Neuron (in vitro differentiated cells): Measurements from ENCODE around the gene IGSF22.

Source experiments
- H2AFZ ChIP-seq: one replicate; pipeline ENCODE4 v1.6.1; 2013; ENCODE audit warnings: low read depth, mild to moderate bottlenecking, inconsistent platforms, low read length, moderate library complexity
- H3K27me3 ChIP-seq: one replicate; pipeline ENCODE4 v1.6.1; 2013; ENCODE audit warnings: low read length; ENCODE audit not compliant: insufficient read depth
- H3K36me3 ChIP-seq: one replicate; pipeline ENCODE4 v1.6.1; 2013; ENCODE audit warnings: low read length; ENCODE audit not compliant: insufficient read depth
- H3K4me1 ChIP-seq: one replicate; pipeline ENCODE4 v1.6.1; 2013; ENCODE audit warnings: low read length; ENCODE audit not compliant: insufficient read depth
- H3K4me3 ChIP-seq: 2 replicates; pipeline ENCODE4 v1.5.1; 2013; ENCODE audit warnings: mild to moderate bottlenecking, low read length, moderate library complexity
- H3K9me3 ChIP-seq: one replicate; pipeline ENCODE4 v1.6.1; 2013; ENCODE audit warnings: low read length

IGSF22 gene

DNA sequence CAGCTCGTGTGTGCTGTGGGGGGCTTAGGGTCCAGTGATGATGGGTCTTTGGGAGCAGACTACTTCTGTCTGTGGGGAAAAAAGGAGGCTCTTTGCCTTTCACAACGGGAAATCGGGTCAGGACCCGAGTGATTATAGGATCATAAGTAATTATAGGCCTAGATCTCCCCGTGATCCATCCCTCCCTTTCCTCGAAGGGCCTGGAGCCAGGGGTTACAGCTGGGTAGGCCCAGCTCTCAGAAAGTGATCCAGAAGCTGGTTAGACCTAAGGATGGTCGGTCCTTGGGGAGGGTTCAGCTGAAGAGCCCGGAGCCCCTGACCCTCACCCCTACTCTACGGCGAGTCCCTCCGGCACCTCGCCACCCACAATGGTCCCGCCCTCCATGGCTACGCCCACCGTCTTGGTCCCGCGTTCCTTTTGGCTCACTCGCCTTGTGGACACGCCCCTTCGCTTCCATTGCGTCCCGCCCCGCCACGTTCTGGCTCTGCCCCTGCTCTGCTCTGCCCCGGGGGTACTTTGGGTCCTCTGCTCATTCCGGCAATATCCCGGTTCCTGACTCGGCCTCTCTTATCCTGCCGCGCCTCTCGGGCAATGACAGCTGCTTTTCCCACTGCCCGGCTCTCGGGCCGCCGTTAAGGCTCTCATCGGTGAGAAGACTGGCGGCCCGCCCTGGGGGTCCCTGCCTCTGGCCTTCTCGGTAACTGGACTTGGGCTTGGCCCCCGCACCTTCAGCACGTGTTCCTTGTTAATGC, 5.0 kb downstream of the IGSF22 start:
- Histone ChIP-seq H3K9me3 (peaks cover 2% of the 10 kb centered on the region), H2AFZ (peak overlapping the region; percentile 87), H3K36me3 (no peaks in the 10 kb centered on the region), H3K4me3 (peak overlapping the region; percentile 52), H3K27me3 (peaks cover 18% of the 10 kb centered on the region), H3K4me1 (peaks cover 13% of the 10 kb centered on the region)

DNA sequence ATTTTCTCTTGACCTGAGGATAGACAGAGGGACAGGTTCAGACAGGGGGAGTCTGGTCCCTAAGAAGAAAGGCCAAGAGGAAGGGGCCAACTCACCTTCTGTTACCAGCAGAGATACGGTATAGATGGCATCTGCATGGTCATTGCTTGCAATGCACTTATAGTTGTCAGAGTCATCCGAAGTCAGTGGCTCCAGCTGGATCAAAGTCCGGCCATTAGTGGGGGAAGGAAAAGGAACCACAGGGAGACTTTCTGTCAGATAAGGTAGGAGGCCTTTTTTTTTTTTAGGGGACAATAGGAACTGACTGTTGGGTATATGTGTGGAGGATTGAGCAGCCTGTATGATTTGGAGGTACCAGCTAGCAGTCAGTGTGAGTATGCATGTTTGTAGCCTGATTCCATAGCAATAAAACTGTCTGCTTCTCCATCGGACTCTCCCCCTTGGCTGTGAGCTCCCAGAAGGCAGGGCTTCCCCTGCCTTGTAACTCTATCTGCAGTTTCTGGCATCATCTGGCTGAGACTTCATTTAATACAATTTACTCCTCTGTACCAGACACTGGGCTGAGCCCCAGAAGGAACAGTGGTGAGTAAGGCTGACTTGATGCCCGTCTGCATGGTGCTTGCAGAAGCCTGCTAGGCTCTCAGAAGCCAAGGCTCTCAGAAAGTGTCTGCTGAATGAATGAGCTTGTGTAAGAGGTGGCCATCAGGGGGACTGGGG, 5.7 kb downstream of the IGSF22 start:
- peak overlapping the region; percentile 52 for H3K4me3 ChIP-seq
- peaks cover 21% of the 10 kb centered on the region for H3K27me3 ChIP-seq
- peaks cover 13% of the 10 kb centered on the region for H3K4me1 ChIP-seq
- H3K9me3 ChIP-seq, result peaks cover 2% of the 10 kb centered on the region
- no peaks in the 10 kb centered on the region for H3K36me3 ChIP-seq
- H2AFZ ChIP-seq, result no peak overlapping the region

DNA sequence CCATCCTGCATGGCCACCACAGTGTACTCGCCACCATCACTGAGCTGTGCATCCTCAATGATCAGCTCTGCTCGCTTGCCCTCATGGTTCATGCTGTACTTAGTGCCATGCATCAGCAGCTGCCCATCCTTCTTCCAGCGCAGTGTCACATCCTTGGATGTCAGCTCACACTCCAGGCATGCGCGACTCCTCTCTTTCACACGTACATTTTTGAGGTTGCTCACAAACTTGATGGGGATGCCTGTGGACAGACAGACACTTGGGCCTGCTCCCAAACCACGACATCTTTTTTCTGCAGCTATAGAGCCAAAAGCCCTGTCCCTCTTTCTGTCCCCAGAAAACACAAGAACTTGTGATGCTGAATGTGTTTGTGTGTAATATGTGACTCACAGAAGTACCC, 10.5 kb downstream of the IGSF22 start:
- H2AFZ ChIP-seq, result no peak overlapping the region
- H3K9me3 ChIP-seq, result peaks cover 2% of the 10 kb centered on the region
- H3K4me1 ChIP-seq, result no peaks in the 10 kb centered on the region
- H3K36me3 ChIP-seq, result no peaks in the 10 kb centered on the region
- no peak overlapping the region for H3K4me3 ChIP-seq
- peaks cover 42% of the 10 kb centered on the region for H3K27me3 ChIP-seq

DNA sequence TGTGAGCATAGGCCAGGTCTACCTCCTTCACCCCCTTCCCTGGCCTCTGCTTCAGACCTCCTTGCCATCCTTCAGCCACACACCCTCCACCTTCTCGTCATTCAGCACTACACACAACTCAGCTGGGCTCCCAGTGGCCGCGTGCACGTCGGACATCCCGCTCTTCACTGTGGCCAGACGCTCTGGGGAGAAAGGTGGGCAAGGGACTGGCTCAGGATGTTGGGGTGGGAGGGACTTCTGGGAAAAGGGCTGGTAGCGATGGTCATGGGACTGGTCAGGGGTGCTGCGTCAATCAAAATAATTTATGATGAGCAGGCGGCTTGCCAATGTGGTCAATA, 11.6 kb downstream of the IGSF22 start:
- peaks cover 46% of the 10 kb centered on the region for H3K27me3 ChIP-seq

DNA sequence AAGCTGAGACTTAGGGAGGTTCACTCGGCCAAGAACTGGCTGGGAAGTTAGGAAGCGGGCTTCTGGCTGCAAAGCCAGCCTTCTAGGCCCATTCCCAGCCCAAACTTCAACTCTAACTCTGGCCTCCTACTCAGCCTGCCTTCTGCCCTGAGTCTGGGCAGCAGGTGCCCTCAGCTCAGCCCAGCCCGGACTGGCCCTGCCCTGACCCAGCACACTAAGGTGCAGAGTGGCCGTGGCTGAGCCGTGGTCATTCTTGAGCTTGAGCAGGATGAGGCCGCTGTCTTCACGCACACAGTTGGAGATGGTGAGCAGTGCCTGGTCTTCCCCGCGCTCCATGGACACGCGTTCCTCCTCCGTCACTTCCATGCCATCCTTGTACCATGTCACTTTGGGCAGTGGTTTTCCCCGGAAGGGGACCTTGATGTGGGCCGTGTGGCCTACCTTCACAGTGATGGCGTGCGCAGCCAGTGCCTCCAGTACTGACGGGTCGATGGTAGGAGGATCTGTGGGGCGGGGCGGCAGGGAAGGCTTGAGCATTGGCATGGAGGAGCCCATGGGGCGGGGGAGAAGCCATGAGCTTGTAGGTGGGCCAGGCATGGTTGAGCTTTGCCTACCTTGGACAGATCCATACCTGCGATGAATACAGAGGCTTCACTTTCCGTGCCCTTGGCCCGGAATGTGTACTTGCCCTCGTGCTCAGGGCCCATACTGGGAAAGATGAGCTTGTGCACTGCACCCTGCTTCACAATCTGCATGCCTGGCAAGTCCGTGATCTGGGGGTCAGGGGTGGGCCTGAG, 12.1 kb downstream of the IGSF22 start:
- Histone ChIP-seq H3K4me3 (no peak overlapping the region), H3K4me1 (no peaks in the 10 kb centered on the region), H3K27me3 (peaks cover 49% of the 10 kb centered on the region), H2AFZ (no peak overlapping the region), H3K9me3 (peaks cover 2% of the 10 kb centered on the region), H3K36me3 (no peaks in the 10 kb centered on the region)

More for the DNA sequence above, 11.6 kb downstream of the IGSF22 start:
- no peak overlapping the region for H2AFZ ChIP-seq
- H3K4me1 ChIP-seq, result no peaks in the 10 kb centered on the region
- no peak overlapping the region for H3K4me3 ChIP-seq
- H3K36me3 ChIP-seq, result no peaks in the 10 kb centered on the region
- H3K9me3 ChIP-seq, result peaks cover 2% of the 10 kb centered on the region

DNA sequence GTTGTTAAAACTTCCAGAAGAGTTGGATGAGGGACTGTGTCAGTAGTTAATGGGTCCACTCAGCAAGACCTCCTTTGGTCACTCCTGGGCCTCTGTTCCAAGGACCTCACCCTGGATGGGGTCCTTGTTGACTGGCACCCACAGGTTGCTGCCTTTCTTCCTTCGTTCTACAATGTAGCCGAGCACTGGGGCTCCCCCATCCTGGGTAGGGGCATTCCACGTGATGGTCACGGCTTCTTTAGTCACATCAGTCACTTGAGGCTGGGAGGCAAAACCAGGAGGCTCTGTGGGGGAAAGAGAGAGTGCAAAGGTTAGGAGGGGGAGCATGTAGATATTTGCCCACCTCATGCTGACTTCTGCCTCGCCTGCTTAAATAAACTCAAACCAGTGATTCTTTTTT, 15.4 kb downstream of the IGSF22 start:
- Histone ChIP-seq H3K9me3 (no peaks in the 10 kb centered on the region), H2AFZ (no peak overlapping the region), H3K4me1 (no peaks in the 10 kb centered on the region), H3K36me3 (no peaks in the 10 kb centered on the region), H3K4me3 (no peak overlapping the region), H3K27me3 (peaks cover 48% of the 10 kb centered on the region)

DNA sequence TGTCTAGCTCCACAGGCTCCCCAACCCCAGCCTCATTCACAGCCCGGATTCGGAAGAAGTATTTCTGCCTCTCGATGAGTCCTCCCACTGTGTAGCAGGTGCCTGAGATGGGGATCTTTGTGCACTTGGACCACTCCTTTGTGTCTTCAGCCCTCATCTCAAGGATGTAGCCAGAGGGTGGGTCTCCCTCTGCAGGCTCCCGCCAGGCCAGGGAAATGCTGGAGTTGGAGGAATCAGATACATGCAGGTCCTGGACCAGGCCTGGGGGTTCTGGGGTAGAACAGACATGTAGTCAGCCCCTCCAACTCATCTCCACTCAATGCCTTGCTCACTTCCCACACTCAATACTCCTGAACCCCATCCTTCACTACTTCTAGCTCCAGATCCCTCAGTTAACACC, 16.6 kb downstream of the IGSF22 start:
- Histone ChIP-seq H3K9me3 (no peaks in the 10 kb centered on the region), H3K36me3 (no peaks in the 10 kb centered on the region), H2AFZ (no peak overlapping the region), H3K4me1 (peaks cover 7% of the 10 kb centered on the region), H3K27me3 (peaks cover 48% of the 10 kb centered on the region), H3K4me3 (no peak overlapping the region)

DNA sequence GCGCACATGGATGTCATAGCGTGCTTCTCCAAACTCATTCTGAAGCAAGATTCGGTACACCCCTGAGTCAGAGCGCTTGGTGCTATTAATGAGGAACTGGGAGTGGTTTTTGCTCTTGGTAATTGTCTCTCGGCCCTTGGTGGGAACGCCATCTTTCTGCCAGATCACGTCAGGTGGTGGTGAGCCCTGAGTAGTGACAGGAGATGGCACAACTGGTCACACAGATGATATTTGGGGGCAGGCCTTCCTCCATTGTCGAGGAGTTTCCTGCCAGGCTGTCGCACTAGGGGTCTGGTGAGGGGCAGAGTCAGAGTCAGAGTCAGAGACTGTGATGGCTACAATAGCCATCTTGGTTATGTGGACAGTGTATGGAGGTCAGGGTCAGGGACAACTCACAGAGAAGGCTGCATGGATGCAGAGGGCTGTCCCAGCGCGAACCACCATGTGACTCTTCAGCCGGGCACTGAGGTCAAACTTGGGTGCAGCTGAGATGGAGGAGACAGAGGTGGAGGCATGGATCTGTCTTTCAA, 18.1 kb downstream of the IGSF22 start:
- no peaks in the 10 kb centered on the region for H3K9me3 ChIP-seq
- peaks cover 44% of the 10 kb centered on the region for H3K27me3 ChIP-seq

DNA sequence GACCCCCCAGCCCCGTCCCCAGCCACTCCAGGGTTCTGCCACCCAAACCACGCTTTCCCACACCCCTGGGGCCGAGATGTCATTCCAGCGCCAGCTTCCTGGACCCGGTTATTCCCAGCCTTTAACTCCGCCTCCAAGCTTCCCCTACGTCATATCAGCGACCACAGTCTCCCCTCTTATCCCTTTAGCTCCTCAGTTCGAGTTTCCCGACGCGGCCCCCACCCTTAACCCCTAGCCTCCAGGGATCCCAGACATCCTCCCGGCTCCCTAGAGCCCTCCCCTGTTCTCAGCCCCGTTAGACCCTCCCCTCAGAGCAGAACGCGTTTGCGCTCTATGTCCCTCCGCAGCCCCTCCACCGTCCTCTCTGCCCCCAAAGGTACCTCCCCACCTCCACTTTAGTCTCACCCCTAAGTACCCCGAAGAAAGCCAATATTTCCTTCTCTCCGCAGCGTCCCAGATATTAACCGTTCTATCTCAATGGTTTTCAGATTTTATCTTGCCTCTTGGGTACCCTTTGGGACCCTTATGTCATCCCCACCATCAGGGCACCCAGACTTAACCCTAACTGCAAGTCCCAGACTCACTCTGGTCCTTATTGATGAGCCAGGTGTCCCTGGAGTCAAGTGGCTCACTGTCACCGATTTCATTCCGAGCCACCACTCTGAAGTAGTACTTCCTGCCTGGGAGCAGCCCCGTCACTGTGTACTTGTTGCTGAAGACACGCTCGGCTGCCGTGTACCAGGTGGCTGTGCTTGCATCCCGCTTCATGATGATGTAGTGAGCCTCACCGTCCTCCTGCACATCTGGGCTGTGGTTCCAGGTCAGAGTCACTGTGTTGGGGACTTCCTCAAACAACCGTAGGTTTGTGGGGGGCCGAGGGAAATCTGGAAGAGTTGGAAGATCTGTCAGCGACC, 19.4 kb downstream of the IGSF22 start:
- no peaks in the 10 kb centered on the region for H3K9me3 ChIP-seq
- H3K4me3 ChIP-seq, result no peak overlapping the region
- peaks cover 35% of the 10 kb centered on the region for H3K27me3 ChIP-seq
- H2AFZ ChIP-seq, result no peak overlapping the region
- H3K4me1 ChIP-seq, result peaks cover 7% of the 10 kb centered on the region
- H3K36me3 ChIP-seq, result peaks cover 4% of the 10 kb centered on the region

More for the DNA sequence above, 18.1 kb downstream of the IGSF22 start:
- no peak overlapping the region for H2AFZ ChIP-seq
- no peak overlapping the region for H3K4me3 ChIP-seq
- no peaks in the 10 kb centered on the region for H3K36me3 ChIP-seq
- peaks cover 7% of the 10 kb centered on the region for H3K4me1 ChIP-seq

DNA sequence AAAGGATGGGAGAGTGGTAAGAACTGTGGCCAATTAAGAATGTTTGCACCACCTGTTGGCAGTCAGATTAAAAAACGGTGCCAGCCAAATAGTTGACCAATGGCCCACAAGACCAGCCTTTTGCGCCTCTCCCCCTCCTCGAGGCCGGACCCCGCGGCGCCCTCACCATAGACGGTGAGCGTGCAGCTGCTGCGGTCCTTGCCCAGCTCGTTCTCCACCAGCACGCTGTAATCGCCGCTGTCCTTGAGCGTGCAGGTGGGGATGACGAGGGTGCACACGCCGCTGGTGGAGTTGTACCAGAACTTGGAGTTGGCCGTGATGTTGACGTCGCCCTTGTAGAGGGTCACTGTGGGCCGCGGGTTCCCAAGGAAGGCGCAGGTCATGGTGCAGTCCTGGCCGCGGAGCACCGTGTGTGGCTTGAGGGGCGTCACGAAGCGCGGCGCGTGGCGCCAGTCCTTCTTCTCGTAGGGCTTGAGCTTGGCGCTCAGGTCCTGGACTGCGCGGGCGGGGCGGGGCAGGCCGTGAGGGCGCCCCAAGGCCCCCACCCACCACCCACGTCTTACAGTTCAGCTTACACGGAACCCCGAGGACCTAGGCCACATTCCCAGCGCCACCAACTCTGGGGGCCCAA, 20.2 kb downstream of the IGSF22 start:
- H2AFZ ChIP-seq, result no peak overlapping the region
- peaks cover 31% of the 10 kb centered on the region for H3K27me3 ChIP-seq
- H3K4me1 ChIP-seq, result peaks cover 7% of the 10 kb centered on the region
- no peak overlapping the region for H3K4me3 ChIP-seq
- H3K36me3 ChIP-seq, result peaks cover 6% of the 10 kb centered on the region
- no peaks in the 10 kb centered on the region for H3K9me3 ChIP-seq

DNA sequence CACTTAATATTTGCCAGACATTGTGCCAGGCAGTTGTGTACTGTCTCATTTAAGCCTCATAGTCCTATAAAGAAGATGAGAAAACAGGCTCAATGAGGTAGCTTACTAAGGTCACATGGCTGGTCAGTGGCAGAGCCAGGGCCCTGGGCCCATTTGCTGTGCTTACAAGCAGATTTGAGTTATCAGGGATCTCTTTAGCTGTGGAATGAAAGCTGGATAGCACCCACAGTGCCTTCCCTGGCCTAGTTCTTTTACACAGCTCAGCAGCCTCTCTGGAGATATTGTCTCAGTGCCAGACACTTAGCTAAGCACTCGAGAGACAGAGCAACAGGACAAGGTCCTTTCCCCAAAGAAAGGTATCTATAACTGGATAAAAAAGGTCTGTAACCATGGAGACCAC, 21.3 kb downstream of the IGSF22 start:
- H2AFZ ChIP-seq, result no peak overlapping the region
- H3K27me3 ChIP-seq, result peaks cover 24% of the 10 kb centered on the region
- no peaks in the 10 kb centered on the region for H3K9me3 ChIP-seq
- H3K4me1 ChIP-seq, result peaks cover 11% of the 10 kb centered on the region
- peaks cover 6% of the 10 kb centered on the region for H3K36me3 ChIP-seq
- no peak overlapping the region for H3K4me3 ChIP-seq
